Trophoblast cell (in vitro differentiated cells and primary cell): Measurements from ENCODE around the gene KCNJ12.
"Not testable (repeated sequence)": the region's sequence is repeated elsewhere in the genome, so short reads cannot be mapped to it uniquely, and the experiment has no call there.

ENCODE experiments used
- DNase-seq, 2 donors: peaks; one replicate each; pipeline ENCODE4 v3.0.0-alpha.2; 2016
- H2AFZ ChIP-seq: 2 replicates; pipeline ENCODE4 v1.6.1; 2013; ENCODE audit warnings: low read length, moderate library complexity, mild to moderate bottlenecking; ENCODE audit not compliant: insufficient read depth, poor library complexity
- H2AK5ac ChIP-seq: 2 replicates; pipeline ENCODE4 v1.6.1; 2013; ENCODE audit warnings: mild to moderate bottlenecking, low read length
- H2BK120ac ChIP-seq: 2 replicates; pipeline ENCODE4 v1.6.1; 2013; ENCODE audit warnings: low read length, mild to moderate bottlenecking, moderate library complexity; ENCODE audit not compliant: insufficient read depth, poor library complexity
- H2BK12ac ChIP-seq: 2 replicates; pipeline ENCODE4 v1.6.1; 2013; ENCODE audit warnings: mild to moderate bottlenecking, low read length, moderate library complexity
- H2BK5ac ChIP-seq: 2 replicates; pipeline ENCODE4 v1.6.1; 2013; ENCODE audit warnings: low read length, low read depth, moderate library complexity, mild to moderate bottlenecking; ENCODE audit not compliant: poor library complexity
- H3K14ac ChIP-seq: 2 replicates; pipeline ENCODE4 v1.6.1; 2013; ENCODE audit warnings: mild to moderate bottlenecking, low read length
- H3K18ac ChIP-seq: 2 replicates; pipeline ENCODE4 v1.6.1; 2013; ENCODE audit warnings: mild to moderate bottlenecking, low read length
- H3K23ac ChIP-seq: 2 replicates; pipeline ENCODE4 v1.6.1; 2013; ENCODE audit warnings: low read length
- H3K27ac ChIP-seq: 2 replicates; pipeline ENCODE4 v1.5.1; 2013; ENCODE audit warnings: low read depth, mild to moderate bottlenecking, inconsistent platforms, low read length, moderate library complexity
- H3K27me3 ChIP-seq: 2 replicates; pipeline ENCODE4 v1.6.1; 2013; ENCODE audit warnings: inconsistent platforms, mild to moderate bottlenecking, low read length, moderate library complexity; ENCODE audit not compliant: insufficient read depth
- H3K36me3 ChIP-seq, 2 experiments: 1 replicate in 1 of 2; 2 replicates in 1 of 2; pipeline ENCODE4 v1.6.1; 2013; ENCODE audit warnings: low read length in 2 of 2, mild to moderate bottlenecking in 2 of 2, moderate library complexity in 1 of 2; ENCODE audit not compliant: insufficient read depth in 2 of 2, control insufficient read depth in 1 of 2
- H3K4ac ChIP-seq: 2 replicates; pipeline ENCODE4 v1.6.1; 2013; ENCODE audit warnings: low read depth, mild to moderate bottlenecking, low read length, moderate library complexity
- H3K4me1 ChIP-seq, 2 experiments: 1 replicate in 1 of 2; 2 replicates in 1 of 2; pipeline ENCODE4 v1.6.1; 2013; ENCODE audit warnings: low read length in 2 of 2, mild to moderate bottlenecking in 2 of 2, moderate library complexity in 1 of 2; ENCODE audit not compliant: insufficient read depth in 2 of 2, control insufficient read depth in 1 of 2
- H3K4me2 ChIP-seq: 2 replicates; pipeline ENCODE4 v1.6.1; 2013; ENCODE audit warnings: inconsistent platforms, mild to moderate bottlenecking, low read length, moderate library complexity
- H3K4me3 ChIP-seq: 2 replicates; pipeline ENCODE4 v1.5.1; 2013; ENCODE audit warnings: mild to moderate bottlenecking, low read depth, low read length, inconsistent platforms
- H3K79me1 ChIP-seq: one replicate; pipeline ENCODE4 v1.6.1; 2013; ENCODE audit warnings: low read length
- H3K79me2 ChIP-seq: 2 replicates; pipeline ENCODE4 v1.6.1; 2013; ENCODE audit warnings: low read length, mild to moderate bottlenecking; ENCODE audit not compliant: control insufficient read depth, insufficient read depth, poor library complexity
- H3K9ac ChIP-seq: 2 replicates; pipeline ENCODE4 v1.6.1; 2013; ENCODE audit warnings: mild to moderate bottlenecking, low read length
- H3K9me3 ChIP-seq: 2 replicates; pipeline ENCODE4 v1.6.1; 2013; ENCODE audit warnings: low read depth, mild to moderate bottlenecking, control low read depth, inconsistent platforms, low read length; ENCODE audit not compliant: insufficient read depth
- H4K12ac ChIP-seq: 2 replicates; pipeline ENCODE4 v1.6.1; 2013; ENCODE audit warnings: low read depth, mild to moderate bottlenecking, low read length, moderate library complexity
- H4K8ac ChIP-seq: 2 replicates; pipeline ENCODE4 v1.6.1; 2013; ENCODE audit warnings: low read depth, mild to moderate bottlenecking, low read length, moderate library complexity
- H4K91ac ChIP-seq: one replicate; pipeline ENCODE4 v1.6.1; 2013; ENCODE audit warnings: low read depth, mild to moderate bottlenecking, low read length, moderate library complexity
- WGBS: extraction: QIAGEN DNeasy Blood & Tissue Kit; methylation state at CpG from one replicate; pipeline ENCODE4 v1.1.7; 2013; ENCODE audit warnings: missing lambda C conversion rate; ENCODE audit not compliant: insufficient read length, insufficient coverage; ENCODE audit errors: extremely low coverage; 5-methylcytosine and 5-hydroxymethylcytosine counted together

Gene KCNJ12

DNA sequence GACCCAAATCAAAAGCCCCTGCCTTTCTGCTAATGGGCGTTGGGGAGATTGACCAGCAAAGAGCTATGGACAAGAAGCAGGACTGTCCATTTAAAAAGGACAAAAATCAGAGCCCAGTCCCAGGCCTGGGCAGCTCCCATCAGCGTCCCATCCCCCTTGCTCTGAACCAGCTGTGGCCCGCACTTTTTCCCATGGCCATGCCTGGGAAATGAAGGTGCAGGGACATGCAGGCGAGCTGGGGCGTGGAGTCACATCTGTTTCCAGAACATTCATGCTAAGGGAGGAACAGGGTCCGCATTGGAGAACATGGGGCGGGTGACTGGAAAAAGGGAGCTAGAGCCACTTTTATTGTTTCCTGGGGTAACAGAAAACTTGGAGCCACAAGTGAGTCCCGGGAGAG is 50.7 kb downstream of the KCNJ12 start:
- not testable (repeated sequence) for H2AK5ac ChIP-seq
- WGBS = no CpG with 5 or more reads among the region's 8 CpGs

DNA sequence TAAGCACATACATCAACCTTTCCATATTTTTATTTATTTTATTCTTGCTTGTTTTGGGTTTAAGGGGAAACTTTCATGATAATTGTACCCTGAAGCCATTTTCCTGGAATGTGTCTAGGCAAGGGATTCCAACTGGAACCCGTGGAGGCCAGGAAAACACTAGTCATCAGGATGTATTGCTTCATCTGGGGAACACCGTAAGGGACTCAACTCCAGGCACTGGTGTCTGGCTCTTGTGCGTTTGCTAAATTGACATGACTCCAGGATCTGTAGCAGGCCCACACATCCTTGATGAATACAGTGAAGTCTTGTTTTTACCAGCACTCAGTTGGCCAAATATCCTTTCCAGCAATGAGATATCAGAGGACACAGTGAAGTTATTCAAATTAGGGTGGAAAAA is 51.6 kb downstream of the KCNJ12 start:
- not testable (repeated sequence) for H3K18ac ChIP-seq, H3K14ac ChIP-seq, H4K8ac ChIP-seq, H3K36me3 ChIP-seq, H2AFZ ChIP-seq, H2BK12ac ChIP-seq, H4K12ac ChIP-seq, H2BK5ac ChIP-seq, H3K4me3 ChIP-seq, H3K27me3 ChIP-seq, H3K23ac ChIP-seq, H2AK5ac ChIP-seq, H3K27ac ChIP-seq, H3K9me3 ChIP-seq, H4K91ac ChIP-seq, DNase-seq, H3K9ac ChIP-seq, H3K79me1 ChIP-seq, H3K4me1 ChIP-seq, H3K79me2 ChIP-seq, H2BK120ac ChIP-seq, H3K4ac ChIP-seq, H3K4me2 ChIP-seq
- WGBS = no CpG with 5 or more reads among the region's 3 CpGs

More for the DNA sequence above, 50.7 kb downstream of the KCNJ12 start:
- not testable (repeated sequence) for H2AFZ ChIP-seq, H4K8ac ChIP-seq, H4K12ac ChIP-seq, H3K23ac ChIP-seq, H3K27ac ChIP-seq, H2BK120ac ChIP-seq, H4K91ac ChIP-seq, H3K9ac ChIP-seq, H3K9me3 ChIP-seq, DNase-seq, H3K4ac ChIP-seq, H2BK12ac ChIP-seq, H3K79me2 ChIP-seq, H3K4me2 ChIP-seq, H3K4me1 ChIP-seq, H3K18ac ChIP-seq, H3K27me3 ChIP-seq, H3K79me1 ChIP-seq, H3K36me3 ChIP-seq, H3K4me3 ChIP-seq, H3K14ac ChIP-seq, H2BK5ac ChIP-seq

DNA sequence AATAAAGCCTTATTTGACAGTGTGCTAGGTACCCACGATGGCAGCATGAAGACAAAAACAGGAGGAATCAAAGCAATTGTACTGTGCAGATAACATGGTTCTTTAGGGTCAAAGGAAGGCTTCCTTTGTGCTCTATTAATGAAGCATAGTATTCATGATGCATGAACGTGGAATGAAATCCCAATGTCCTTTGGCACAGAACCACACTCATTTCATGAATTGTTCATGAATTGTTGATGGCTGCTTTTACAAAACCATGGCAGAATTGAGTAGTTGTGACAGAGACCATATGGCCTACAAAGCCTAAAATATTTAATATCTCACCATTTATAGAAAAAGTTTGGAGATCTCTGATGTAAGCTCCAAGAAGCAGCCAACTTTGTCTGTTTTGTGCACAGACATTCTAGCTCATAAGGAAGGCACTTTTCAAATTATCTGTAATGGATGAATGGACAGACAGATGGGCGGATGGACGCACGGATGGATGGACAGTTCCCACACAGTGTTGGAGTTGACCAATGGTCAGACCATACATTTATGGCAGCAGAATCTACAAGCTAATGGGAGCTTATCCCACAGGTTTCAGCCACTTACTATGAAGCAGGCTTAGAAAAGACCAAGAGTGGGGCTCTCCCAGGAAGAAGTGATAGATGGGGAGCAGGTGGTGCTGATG is 52.7 kb downstream of the KCNJ12 start:
- not testable (repeated sequence) for H3K4me1 ChIP-seq, H3K18ac ChIP-seq, H4K12ac ChIP-seq, H3K4me2 ChIP-seq, H3K27me3 ChIP-seq, DNase-seq, H3K23ac ChIP-seq, H4K91ac ChIP-seq, H4K8ac ChIP-seq, H2BK12ac ChIP-seq, H3K4ac ChIP-seq, H3K36me3 ChIP-seq, H3K79me2 ChIP-seq, H3K4me3 ChIP-seq, H2BK5ac ChIP-seq, H3K14ac ChIP-seq, H2AK5ac ChIP-seq, H3K79me1 ChIP-seq, H2AFZ ChIP-seq, H3K9me3 ChIP-seq, H2BK120ac ChIP-seq, H3K27ac ChIP-seq, H3K9ac ChIP-seq
- no CpG with 5 or more reads among the region's 5 CpGs for WGBS

DNA sequence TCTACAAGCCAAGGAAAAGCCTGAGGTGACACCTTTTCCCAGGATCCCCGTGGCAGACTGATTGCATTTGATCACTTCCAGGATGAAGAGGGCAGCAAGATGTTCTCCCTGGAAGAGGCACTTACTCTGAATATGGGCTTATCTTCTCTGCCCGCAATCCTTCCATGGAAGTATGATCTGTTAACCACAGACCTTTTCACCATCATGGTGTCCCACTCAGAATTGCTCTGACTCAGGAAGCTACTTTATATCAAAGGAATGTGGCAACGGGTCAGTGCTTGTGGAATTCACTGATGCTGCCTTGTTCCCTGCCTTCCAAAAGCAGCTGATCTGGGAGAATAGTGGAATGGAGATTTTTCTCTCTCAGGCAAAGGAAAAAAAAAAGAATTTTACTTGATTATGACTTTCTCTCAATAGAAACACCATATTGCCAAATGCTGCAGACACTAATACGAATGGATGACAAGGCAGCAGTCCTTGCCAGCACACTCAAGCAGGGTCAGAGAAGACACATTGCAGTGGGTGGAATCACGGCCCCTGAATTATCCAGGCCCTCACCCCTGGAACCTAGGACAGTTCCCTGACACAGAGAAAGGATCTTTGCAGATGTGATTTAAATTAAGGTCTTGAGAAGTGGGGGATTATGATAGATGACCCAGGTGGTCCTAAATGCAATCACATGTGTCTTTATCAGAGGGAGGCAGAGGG is 53.9 kb downstream of the KCNJ12 start:
- H4K8ac ChIP-seq, H2AFZ ChIP-seq: not testable (repeated sequence)

More for the DNA sequence above, 53.9 kb downstream of the KCNJ12 start:
- H3K79me2 ChIP-seq, H3K18ac ChIP-seq, H3K14ac ChIP-seq, H2BK5ac ChIP-seq, H2BK120ac ChIP-seq, H3K4ac ChIP-seq, H3K36me3 ChIP-seq, H3K79me1 ChIP-seq, H3K27ac ChIP-seq, H3K27me3 ChIP-seq, H4K91ac ChIP-seq, DNase-seq, H2AK5ac ChIP-seq, H3K4me3 ChIP-seq, H3K4me1 ChIP-seq, H4K12ac ChIP-seq, H2BK12ac ChIP-seq, H3K9ac ChIP-seq, H3K23ac ChIP-seq, H3K9me3 ChIP-seq, H3K4me2 ChIP-seq: not testable (repeated sequence)
- no CpG with 5 or more reads among the region's 5 CpGs for WGBS
